ENCODE data around the gene ABL2.
A peak's percentile ranks its signal among the peaks of the same experiment; 100 is the strongest.

Gene ABL2

GRCh38 chr1:179077396-179077795, 152.1 kb downstream of the ABL2 start:
- peak; percentile 41 for DNase-seq (ENCODE audit: low read depth)
- Histone ChIP-seq H3K27me3 (replicated peaks; ENCODE audit: control insufficient read depth, insufficient read depth, low read length) (no peaks in the 10 kb centered on the region), H3K4me3 (ENCODE audit: low read length) (peak overlapping the region; percentile 58), H3K36me3 (ENCODE audit: control insufficient read depth, insufficient read depth, low read length, severe bottlenecking) (peaks cover 19% of the 10 kb centered on the region), H3K4me1 (ENCODE audit: control insufficient read depth, insufficient read depth, low read length) (peaks cover 37% of the 10 kb centered on the region), H3K9me3 (ENCODE audit: control insufficient read depth, low read length) (no peaks in the 10 kb centered on the region), H3K9ac (ENCODE audit: low read length) (peak overlapping the region; percentile 47)

- Histone ChIP-seq H3K27me3 (replicated peaks; ENCODE audit: control insufficient read depth, insufficient read depth, low read length) (no peaks in the 10 kb centered on the region), H3K4me3 (ENCODE audit: low read length) (no peak overlapping the region), H3K9me3 (ENCODE audit: control insufficient read depth, low read length) (no peaks in the 10 kb centered on the region), H3K9ac (ENCODE audit: low read length) (no peak overlapping the region), H3K4me1 (ENCODE audit: control insufficient read depth, insufficient read depth, low read length) (no peaks in the 10 kb centered on the region), H3K36me3 (ENCODE audit: control insufficient read depth, insufficient read depth, low read length, severe bottlenecking) (peaks cover 51% of the 10 kb centered on the region)
- no peak for DNase-seq (ENCODE audit: low read depth)
These were observed 163.0 kb downstream of the ABL2 start for GRCh38 chr1:179066471-179066870.

- no peak overlapping the region for H3K9ac ChIP-seq (ENCODE audit: low read length)
- no peaks in the 10 kb centered on the region for H3K9me3 ChIP-seq (ENCODE audit: control insufficient read depth, low read length)
- DNase-seq (ENCODE audit: low read depth), result no peak
- H3K36me3 ChIP-seq (ENCODE audit: control insufficient read depth, insufficient read depth, low read length, severe bottlenecking), result peaks cover 40% of the 10 kb centered on the region
- H3K4me3 ChIP-seq (ENCODE audit: low read length), result no peak overlapping the region
- no peaks in the 10 kb centered on the region for H3K27me3 ChIP-seq (replicated peaks; ENCODE audit: control insufficient read depth, insufficient read depth, low read length)
- peaks cover 21% of the 10 kb centered on the region for H3K4me1 ChIP-seq (ENCODE audit: control insufficient read depth, insufficient read depth, low read length)
These were observed 167.9 kb downstream of the ABL2 start for GRCh38 chr1:179061360-179062282.

GRCh38 chr1:179058487-179059483, 170.7 kb downstream of the ABL2 start:
- no peaks in the 10 kb centered on the region for H3K9me3 ChIP-seq (ENCODE audit: control insufficient read depth, low read length)
- H3K4me3 ChIP-seq (ENCODE audit: low read length), result peak overlapping the region; percentile 59
- no peaks in the 10 kb centered on the region for H3K27me3 ChIP-seq (replicated peaks; ENCODE audit: control insufficient read depth, insufficient read depth, low read length)
- peak overlapping the region; percentile 77 for H3K9ac ChIP-seq (ENCODE audit: low read length)
- peaks cover 36% of the 10 kb centered on the region for H3K36me3 ChIP-seq (ENCODE audit: control insufficient read depth, insufficient read depth, low read length, severe bottlenecking)
- DNase-seq (ENCODE audit: low read depth), result peak; percentile 45
- H3K4me1 ChIP-seq (ENCODE audit: control insufficient read depth, insufficient read depth, low read length), result peaks cover 21% of the 10 kb centered on the region

- Histone ChIP-seq H3K4me1 (ENCODE audit: control insufficient read depth, insufficient read depth, low read length) (peaks cover 21% of the 10 kb centered on the region), H3K36me3 (ENCODE audit: control insufficient read depth, insufficient read depth, low read length, severe bottlenecking) (peaks cover 38% of the 10 kb centered on the region), H3K4me3 (ENCODE audit: low read length) (no peak overlapping the region), H3K9me3 (ENCODE audit: control insufficient read depth, low read length) (no peaks in the 10 kb centered on the region), H3K27me3 (replicated peaks; ENCODE audit: control insufficient read depth, insufficient read depth, low read length) (no peaks in the 10 kb centered on the region), H3K9ac (ENCODE audit: low read length) (no peak overlapping the region)
- no peak for DNase-seq (ENCODE audit: low read depth)
These were observed 173.5 kb downstream of the ABL2 start for GRCh38 chr1:179055937-179056336.

GRCh38 chr1:179053486-179053885, 176.0 kb downstream of the ABL2 start:
- H3K36me3 ChIP-seq (ENCODE audit: control insufficient read depth, insufficient read depth, low read length, severe bottlenecking), result peaks cover 47% of the 10 kb centered on the region
- DNase-seq (ENCODE audit: low read depth), result no peak

GRCh38 chr1:179052776-179053175, 176.7 kb downstream of the ABL2 start:
- no peak overlapping the region for H3K4me3 ChIP-seq (ENCODE audit: low read length)
- no peak overlapping the region for H3K9ac ChIP-seq (ENCODE audit: low read length)
- no peaks in the 10 kb centered on the region for H3K9me3 ChIP-seq (ENCODE audit: control insufficient read depth, low read length)
- DNase-seq (ENCODE audit: low read depth), result no peak
- peaks cover 3% of the 10 kb centered on the region for H3K4me1 ChIP-seq (ENCODE audit: control insufficient read depth, insufficient read depth, low read length)
- H3K36me3 ChIP-seq (ENCODE audit: control insufficient read depth, insufficient read depth, low read length, severe bottlenecking), result peaks cover 50% of the 10 kb centered on the region
- no peaks in the 10 kb centered on the region for H3K27me3 ChIP-seq (replicated peaks; ENCODE audit: control insufficient read depth, insufficient read depth, low read length)

More at GRCh38 chr1:179053486-179053885, 176.0 kb downstream of the ABL2 start:
- Histone ChIP-seq H3K9ac (ENCODE audit: low read length) (no peak overlapping the region), H3K27me3 (replicated peaks; ENCODE audit: control insufficient read depth, insufficient read depth, low read length) (no peaks in the 10 kb centered on the region), H3K4me1 (ENCODE audit: control insufficient read depth, insufficient read depth, low read length) (peaks cover 10% of the 10 kb centered on the region), H3K9me3 (ENCODE audit: control insufficient read depth, low read length) (no peaks in the 10 kb centered on the region), H3K4me3 (ENCODE audit: low read length) (no peak overlapping the region)

Measured in adipocyte (in vitro differentiated cells).